ENCODE results near the gene RNF220. TPM values are rescaled to one million over a fixed set of nuclear protein-coding genes. Genes with fewer than 3 reads are reported as not detected.

The RNF220 gene
- total RNA-seq: 10 to 100 TPM; 22.0 to 94.3 (median 49.4) TPM

DNA sequence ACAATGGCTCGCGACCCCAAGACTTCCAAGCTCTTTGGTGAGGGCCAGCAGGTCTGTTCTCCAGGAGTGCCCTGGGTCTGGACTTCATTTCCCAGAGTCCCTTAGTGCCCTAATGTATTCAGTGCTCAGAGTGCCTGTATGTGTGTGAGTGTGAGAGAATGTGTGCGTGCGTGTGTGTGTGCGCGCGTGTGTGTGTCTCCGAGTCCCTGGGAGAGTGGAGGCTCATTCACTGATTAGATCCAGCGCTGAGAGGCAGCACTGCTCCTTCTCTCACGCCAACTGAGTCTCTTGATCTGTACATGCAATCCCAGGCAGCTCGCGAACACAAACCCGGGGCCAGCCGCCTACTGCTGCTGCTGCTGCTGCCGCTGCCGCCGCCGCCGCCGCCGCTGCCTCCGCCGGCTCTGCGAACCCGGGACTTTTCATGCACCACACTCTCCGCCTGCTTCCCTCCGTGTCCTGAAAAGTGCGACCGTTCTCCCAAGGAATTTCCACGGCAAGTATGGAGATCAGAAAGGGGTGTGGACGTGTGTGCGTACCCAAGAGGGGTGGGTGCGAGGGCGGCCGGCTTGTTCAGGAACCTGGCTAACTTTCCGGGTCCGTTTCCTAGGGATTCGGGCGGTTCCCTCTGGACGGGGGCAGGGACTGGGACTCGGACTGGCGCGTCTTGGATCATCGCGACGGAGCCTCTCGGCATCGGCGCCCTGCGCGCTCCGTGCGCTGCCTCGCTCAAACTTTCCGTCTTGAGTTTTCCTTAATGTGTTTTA, at the start of gene RNF220:
TSS of gene RNF220 (plus strand) at position 225 of the 767 bp plus-strand sequence.
- peaks cover 33 to 86% of the 10 kb centered on the region in 2 donors for H3K27me3 ChIP-seq
- DNase-seq: peak in 1 of 2 donors; percentile 29

DNA sequence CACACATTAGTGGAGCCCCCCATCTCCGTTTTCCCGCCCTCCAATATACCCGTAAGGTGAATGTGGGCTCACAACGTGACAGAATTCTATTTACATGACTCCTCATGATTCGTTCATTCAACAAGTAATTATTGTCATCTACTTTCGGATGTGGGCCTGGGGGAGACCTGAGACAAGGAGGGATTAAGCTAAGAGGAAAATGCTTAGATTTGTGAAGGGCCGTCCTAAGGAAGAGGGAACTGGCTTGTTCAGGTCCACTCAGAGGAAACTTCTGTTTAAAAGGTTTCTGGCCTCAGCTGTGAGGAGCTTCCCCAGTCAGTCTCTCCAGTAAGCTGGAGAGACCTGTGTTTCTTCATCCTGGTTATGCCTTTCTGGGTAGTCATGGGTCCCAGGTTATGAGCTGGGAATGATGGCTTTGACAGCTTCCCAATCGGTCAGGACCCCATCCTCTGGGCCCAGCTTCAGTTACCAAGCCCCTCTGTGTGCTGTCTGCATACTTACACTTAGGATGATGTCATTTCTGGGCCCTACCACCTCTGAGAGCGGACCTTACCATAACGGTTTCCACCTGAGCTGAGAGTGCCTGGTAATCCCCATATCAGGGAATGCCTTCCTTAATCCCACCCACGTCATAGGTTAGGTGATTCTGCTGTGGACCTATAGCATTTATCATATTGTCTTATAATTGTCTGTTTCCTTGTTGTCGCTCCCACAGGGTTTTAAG, 49.3 kb upstream of the RNF220 start:
- Histone ChIP-seq H3K36me3 (no peaks in the 10 kb centered on the region), H3K27me3 (no peaks in the 10 kb centered on the region), H3K4me3 (peak overlapping the region in 1 of 2 donors; percentile 99), H3K4me1 (peaks cover 5 to 9% of the 10 kb centered on the region in 2 donors), H3K27ac (peak overlapping the region in 1 of 2 donors; percentile 30), H3K9me3 (no peaks in the 10 kb centered on the region)
- intact Hi-C loops (cut with DNase I; ENCODE audit: low total_unique reads): no loop called here
- TF ChIP-seq, protein P1, sequence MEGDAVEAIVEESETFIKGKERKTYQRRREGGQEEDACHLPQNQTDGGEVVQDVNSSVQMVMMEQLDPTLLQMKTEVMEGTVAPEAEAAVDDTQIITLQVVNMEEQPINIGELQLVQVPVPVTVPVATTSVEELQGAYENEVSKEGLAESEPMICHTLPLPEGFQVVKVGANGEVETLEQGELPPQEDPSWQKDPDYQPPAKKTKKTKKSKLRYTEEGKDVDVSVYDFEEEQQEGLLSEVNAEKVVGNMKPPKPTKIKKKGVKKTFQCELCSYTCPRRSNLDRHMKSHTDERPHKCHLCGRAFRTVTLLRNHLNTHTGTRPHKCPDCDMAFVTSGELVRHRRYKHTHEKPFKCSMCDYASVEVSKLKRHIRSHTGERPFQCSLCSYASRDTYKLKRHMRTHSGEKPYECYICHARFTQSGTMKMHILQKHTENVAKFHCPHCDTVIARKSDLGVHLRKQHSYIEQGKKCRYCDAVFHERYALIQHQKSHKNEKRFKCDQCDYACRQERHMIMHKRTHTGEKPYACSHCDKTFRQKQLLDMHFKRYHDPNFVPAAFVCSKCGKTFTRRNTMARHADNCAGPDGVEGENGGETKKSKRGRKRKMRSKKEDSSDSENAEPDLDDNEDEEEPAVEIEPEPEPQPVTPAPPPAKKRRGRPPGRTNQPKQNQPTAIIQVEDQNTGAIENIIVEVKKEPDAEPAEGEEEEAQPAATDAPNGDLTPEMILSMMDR (IDR thresholded peaks at IDR 0.05): no peak
- no peak for DNase-seq

More for the DNA sequence above, at the start of gene RNF220:
- H3K27ac ChIP-seq: no peak within 1 kb of the TSS
- TF ChIP-seq POLR2A (IDR thresholded peaks at IDR 0.05): no peak
- TF ChIP-seq, protein P1 (IDR thresholded peaks at IDR 0.05): no peak
- no peaks in the 10 kb centered on the region for H3K9me3 ChIP-seq
- H3K4me1 ChIP-seq: peaks cover 0 to 23% of the 10 kb centered on the region in 2 donors
- peak within 1 kb of the TSS; percentile 17 to 24 for H3K4me3 ChIP-seq
- H3K36me3 ChIP-seq: no peaks in the 10 kb centered on the region
- intact Hi-C loops (cut with DNase I; ENCODE audit: low total_unique reads): no loop called here

DNA sequence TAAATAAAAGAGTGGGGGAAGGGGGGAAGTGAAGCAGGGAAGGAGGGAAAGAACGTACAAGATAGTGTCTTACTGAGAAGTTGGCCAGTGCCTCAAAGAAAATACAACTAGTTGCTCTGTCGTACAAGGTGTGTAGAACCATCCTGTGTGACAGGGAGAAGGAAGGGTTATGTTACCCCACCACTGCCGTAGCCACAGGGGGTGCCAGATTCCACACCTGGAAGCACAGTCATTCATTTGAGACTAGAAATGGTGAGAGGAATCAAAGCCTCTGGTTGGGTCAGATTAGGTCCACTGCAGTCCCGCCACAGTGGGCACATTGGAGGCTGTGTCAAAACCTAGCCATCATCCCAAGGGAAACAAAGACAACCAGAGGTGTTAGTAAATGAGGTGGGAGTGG, 47.3 kb upstream of the RNF220 start:
- H3K27ac ChIP-seq: no peak overlapping the region
- H3K4me1 ChIP-seq: peaks cover 5 to 9% of the 10 kb centered on the region in 2 donors
- no peaks in the 10 kb centered on the region for H3K9me3 ChIP-seq
- DNase-seq: no peak
- intact Hi-C loops (cut with DNase I; ENCODE audit: low total_unique reads): no loop called here
- no peaks in the 10 kb centered on the region for H3K27me3 ChIP-seq
- no peaks in the 10 kb centered on the region for H3K36me3 ChIP-seq
- TF ChIP-seq POLR2A (IDR thresholded peaks at IDR 0.05): no peak
- TF ChIP-seq, protein P1 (IDR thresholded peaks at IDR 0.05): no peak
- no peak overlapping the region for H3K4me3 ChIP-seq

DNA sequence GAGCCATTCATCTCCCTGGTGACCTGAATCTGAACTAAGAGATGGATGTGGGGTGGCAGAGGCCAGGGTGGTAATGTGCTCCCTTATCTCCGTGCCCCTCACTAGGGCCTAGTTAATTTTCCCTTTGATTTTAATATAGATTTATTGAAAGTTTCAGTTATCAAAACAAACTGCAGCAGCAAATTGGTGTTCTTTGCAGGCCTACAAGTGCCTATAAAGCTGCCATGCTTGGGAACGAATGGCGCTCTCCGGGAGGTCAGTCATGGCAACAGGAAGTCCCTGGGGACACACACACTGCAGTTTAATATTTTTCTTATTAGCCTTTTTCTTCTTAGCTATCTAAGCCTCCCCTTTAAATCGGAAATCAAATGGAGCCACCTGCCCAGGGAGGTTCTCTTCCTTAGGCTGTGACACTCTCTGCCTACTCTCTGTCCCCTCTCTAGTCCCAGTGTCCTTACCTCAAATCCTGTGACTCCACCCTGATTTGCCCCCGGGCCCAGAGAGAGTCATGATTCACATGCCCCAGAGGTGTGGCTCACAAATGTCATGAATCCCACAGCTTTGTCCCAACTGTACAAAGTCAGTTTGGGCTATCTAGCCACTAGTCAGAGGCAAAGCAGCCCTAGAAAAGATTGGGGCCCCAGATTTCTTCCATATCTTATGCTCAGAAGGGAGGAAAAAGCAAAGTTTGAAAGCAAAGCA, 45.7 kb upstream of the RNF220 start:
- no peak for TF ChIP-seq POLR2A (IDR thresholded peaks at IDR 0.05)
- Histone ChIP-seq H3K4me3 (no peak overlapping the region), H3K9me3 (no peaks in the 10 kb centered on the region), H3K36me3 (no peaks in the 10 kb centered on the region), H3K27me3 (no peaks in the 10 kb centered on the region), H3K4me1 (no peaks in the 10 kb centered on the region), H3K27ac (no peak overlapping the region)
- intact Hi-C loops (cut with DNase I; ENCODE audit: low total_unique reads): no loop called here
- no peak for DNase-seq

DNA sequence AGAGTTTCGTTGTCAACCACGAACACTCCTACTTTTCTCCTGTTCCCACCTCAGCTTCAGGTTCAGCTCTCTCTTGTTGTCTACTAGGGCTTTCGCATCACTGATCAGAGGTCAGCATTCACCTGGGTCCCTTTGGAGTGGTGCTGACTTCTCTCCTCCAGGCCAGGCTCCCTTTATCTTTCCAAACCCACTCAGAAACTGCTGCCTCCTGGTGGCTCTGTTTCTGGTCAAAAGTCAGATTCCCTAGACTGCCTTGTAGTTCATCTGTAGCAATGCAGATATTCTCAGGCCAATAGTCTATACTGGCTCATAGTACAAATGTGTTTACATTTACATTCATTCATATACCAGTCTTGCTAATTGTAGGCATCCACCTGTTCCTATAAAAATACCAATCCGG, 43.6 kb upstream of the RNF220 start:
- no peak for DNase-seq
- no peaks in the 10 kb centered on the region for H3K36me3 ChIP-seq
- H3K4me3 ChIP-seq: no peak overlapping the region
- H3K4me1 ChIP-seq: no peaks in the 10 kb centered on the region
- TF ChIP-seq, protein P1 (IDR thresholded peaks at IDR 0.05): no peak
- no peak for TF ChIP-seq POLR2A (IDR thresholded peaks at IDR 0.05)
- no peaks in the 10 kb centered on the region for H3K9me3 ChIP-seq
- H3K27me3 ChIP-seq: no peaks in the 10 kb centered on the region
- intact Hi-C loops (cut with DNase I; ENCODE audit: low total_unique reads): no loop called here
- H3K27ac ChIP-seq: no peak overlapping the region

Measured in uterus (tissue), 4 donors.